GM11168 (cell line): ENCODE results near the gene EPHB6.

ENCODE experiments used
- in situ Hi-C: fragments of 300-500 bp; cut with MboI; formaldehyde crosslinking; loops from one replicate; pipeline ENCODE4 v1.12.0; 2022; ENCODE audit warnings: low sequenced_read_pairs; ENCODE audit not compliant: unreplicated experiment

The EPHB6 gene

GRCh38 chr7:142873871-142874270 is 19.0 kb downstream of the EPHB6 start:
- in situ Hi-C loops: loop anchor here (25.0 kb wide), 1 partner anchor 338 kb away; the partner anchor contains the start of gene TAS2R40

GRCh38 chr7:142874409-142874808 is 19.5 kb downstream of the EPHB6 start:
- in situ Hi-C loops: loop anchor here (25.0 kb wide), 1 partner anchor 338 kb away; the partner anchor contains the start of gene TAS2R40

DNA sequence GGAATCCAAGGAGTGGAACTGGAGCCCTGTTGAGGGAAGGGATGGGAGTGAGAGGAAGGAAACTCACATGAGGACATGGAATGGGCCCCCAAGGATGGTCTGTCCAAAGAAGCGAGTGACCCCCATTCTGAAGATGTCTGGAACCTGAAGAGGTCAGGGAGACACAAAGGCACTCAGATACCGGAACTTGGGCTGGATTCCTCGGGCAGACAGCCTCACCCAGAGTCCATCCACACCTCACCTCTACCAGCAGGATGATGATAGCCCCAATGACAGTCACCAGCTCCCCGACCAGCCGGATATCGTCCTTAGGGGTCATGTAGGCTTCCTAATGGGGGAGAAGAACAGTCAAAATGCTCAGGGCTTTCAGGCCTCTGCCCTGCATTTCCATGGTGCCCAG is 20.0 kb downstream of the EPHB6 start:
- in situ Hi-C loops: loop anchor here (25.0 kb wide), 1 partner anchor 337 kb away; the partner anchor contains the start of gene TAS2R40

DNA sequence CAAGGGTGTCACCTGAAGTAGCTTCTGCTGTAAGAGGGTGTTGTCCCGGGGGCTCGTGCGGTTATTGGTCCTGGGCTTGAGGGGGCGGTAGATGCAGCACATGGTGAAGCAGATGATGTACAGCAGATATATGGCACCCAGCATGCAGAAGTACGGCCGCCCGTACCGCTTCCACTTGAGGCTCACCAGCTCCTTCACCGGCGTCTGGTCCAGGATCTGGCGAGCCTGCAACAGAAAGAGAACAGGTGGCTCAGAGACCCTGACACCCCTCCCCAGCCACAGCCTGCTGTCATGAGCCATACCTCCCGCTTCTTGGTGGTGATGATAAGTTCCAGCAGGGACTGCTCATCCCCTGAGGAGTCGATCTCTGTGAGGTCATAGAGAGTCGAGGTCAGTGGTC is 20.6 kb downstream of the EPHB6 start:
- in situ Hi-C loops: no loop called here

DNA sequence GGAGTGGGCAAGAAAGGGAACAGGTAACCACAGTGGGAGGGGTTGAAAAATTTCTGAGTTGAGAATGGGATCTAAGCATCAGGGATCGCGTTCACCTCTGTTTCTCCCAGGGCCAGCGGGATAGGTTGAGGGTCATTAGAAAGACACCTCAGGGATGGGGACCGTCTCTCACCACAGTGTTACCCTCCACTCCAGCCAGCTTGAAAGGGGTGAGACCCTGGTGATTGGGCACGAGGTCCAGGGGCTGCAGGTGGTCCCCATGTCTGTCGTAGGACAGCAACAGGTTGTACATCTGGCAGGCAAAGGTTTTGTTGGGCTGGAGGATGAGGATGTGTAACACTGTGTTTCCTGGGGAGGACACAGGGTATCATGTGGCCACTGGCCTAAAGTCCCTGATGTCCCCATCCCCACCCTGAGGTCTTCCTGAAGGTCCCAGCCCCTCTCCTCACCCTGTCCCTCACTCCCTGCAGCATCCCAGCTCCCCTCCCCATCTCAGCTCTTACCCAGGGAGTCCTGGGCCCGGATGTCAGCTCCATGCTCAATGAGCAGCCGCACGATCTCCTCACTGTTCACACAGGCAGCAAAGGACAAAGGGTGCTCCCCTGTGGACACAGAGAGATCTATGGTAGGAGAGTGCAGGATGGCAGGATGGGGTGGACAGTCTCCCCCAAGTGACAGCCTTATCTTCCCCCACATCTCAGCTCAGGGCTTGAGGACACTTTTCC is 21.5 kb downstream of the EPHB6 start:
- in situ Hi-C loops: no loop called here

DNA sequence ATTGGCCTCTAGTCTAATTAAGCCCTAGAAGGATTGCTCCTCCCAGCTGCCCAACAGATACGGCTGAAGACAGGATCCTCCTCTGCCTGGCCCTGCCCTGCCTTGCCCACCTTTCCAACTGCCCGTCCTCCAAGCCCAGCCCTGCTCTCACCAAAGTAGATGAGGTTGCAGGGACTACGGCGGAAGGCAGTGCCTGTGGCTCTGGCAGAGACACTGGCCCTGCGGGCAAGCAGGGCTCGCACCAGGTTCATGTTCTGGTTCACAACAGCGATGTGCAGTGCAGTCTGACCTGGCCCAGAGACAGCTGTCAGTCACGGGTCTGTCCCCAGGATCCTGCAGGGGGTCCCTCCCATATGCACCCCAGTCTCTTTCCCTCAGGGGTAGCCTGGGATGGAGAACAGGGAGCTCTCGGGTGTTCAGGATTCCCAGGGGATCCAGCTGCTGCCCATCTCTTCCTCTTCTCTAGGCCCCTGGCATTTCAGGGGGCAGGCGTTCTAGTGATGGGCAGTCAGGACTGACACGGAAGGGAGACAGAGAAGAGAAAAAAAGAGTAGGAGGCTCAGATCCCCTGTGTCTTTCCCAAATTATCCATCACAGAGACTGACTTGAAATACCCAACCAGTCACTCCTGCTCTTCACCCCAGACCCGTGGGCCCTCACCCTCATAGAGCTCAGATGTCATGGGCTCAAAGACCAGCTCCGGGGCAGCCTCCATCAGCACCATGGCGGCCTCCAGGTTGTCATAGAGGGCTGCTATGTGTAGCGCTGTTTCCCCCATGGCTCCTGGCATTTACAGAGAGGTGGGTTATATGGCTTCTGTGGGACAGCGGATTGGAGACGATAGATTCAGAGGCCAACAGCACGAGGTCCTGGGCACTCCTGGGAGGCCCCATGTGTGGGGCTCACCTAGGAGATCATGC is 22.4 kb downstream of the EPHB6 start:
- in situ Hi-C loops: no loop called here

- in situ Hi-C loops: no loop called here
These were observed 23.4 kb downstream of the EPHB6 start for GRCh38 chr7:142878315-142878714.

GRCh38 chr7:142879060-142879459 is 24.2 kb downstream of the EPHB6 start:
- in situ Hi-C loops: no loop called here

- in situ Hi-C loops: no loop called here
These were observed 26.1 kb downstream of the EPHB6 start for GRCh38 chr7:142880876-142881505.

DNA sequence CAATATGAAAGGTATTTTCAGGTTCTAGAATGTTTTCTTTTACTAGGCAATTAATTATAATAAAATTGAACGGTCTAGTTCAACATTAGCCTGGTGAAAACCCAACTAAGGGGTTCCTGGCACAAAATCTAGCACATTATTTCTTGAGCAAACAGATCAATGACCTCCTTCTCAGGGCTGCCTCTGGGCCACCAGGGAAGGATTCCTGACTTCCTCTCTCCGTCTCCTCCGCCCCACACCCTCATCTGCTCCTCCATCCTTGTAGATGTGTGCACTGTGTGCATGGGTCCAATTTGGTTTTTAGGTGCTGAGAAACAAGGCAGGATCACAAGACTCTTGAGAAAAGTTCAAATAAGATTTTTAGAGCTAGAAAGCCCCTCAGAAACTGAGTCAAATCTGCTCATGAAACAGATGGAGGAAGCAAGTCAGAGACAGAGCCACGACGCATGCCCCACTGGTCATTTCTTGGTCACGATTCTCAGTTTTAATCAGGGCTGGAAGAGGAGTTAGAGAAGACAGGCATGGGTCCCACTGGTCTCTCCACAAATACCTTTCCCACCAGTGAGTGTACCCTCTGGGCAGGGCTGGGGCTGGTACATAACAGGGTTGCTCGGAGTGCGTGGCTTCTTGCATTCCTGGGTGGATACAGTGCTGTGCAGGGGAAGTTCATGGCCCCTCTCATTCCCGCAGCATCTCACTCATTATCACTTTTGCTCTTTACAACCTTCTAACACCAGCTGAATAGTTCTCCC is 26.9 kb downstream of the EPHB6 start:
- in situ Hi-C loops: no loop called here

GRCh38 chr7:142882338-142882678 is 27.4 kb downstream of the EPHB6 start:
- in situ Hi-C loops: no loop called here

DNA sequence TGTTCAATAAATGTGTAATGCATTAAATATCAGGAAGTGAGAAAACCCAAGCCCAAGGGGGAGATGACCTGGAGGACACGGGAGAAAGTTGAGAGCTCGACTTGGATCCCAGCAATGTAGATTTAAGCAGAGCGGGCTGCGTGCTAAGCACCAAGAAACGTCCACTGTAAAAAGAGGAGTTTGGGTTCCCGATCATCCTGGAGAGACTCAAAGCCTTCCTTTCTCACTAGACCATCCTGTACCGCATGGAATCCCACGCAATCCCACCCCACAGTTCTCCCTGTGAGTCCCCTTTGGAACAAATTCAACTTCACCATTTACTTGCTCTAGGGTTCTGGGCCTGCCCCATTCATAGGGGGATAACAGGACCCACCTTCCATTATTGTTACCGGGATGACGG is 28.3 kb downstream of the EPHB6 start:
- in situ Hi-C loops: no loop called here

GRCh38 chr7:142883571-142884285 is 28.9 kb downstream of the EPHB6 start:
- in situ Hi-C loops: no loop called here

GRCh38 chr7:142884286-142884640 is 29.4 kb downstream of the EPHB6 start:
- in situ Hi-C loops: no loop called here

DNA sequence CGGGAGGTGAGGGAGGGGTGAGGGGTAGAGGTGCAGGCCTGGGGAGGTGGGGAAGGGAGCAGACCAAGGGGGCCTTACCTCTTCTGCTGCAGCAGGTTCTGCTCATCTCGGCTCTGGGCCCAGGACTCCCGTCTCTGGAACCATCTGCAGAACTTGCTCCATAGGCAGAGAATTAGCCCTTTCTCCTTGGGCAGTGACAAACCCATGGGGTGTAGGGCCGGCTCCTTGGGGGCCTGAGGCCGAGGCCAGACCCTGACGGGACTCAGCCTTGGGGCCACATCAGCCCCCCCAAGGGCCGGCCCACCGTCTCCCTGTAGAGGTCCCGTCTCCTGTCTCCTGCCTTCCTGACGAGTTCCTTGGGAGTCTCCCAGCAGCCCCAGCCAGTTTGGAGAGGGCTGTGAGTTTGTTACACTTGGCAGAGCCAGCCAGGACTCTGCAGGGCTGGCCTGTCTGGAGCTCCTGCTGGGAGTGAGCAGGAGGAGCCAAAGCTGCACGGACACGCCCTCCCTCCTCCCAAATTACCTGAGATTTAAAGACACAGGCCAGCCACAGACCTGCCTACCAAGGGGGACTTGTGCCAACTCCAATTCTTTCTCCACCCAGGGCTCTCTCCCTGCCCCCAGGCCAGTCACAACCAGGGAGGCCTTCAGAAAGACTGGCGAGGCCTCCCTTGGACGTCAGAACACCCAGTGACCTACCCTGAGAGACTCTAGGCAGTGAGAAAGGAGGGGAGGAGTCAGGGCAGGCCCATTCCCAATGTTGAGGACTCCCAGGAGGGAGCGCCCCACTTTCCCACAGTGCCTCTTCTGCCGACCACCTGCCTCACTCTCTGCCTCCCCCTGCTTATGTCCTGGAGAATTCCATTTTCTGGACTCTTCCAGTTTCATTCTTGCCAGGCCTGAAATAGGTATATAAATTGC is 30.7 kb downstream of the EPHB6 start, which contains the start of gene TRPV6:
TRPV6 (minus strand) TSS at position 435 of the 920 bp plus-strand sequence.
- in situ Hi-C loops: no loop called here

- in situ Hi-C loops: no loop called here
These were observed 32.0 kb downstream of the EPHB6 start for GRCh38 chr7:142886866-142887265.

GRCh38 chr7:142887282-142888015 is 32.6 kb downstream of the EPHB6 start:
- in situ Hi-C loops: no loop called here

DNA sequence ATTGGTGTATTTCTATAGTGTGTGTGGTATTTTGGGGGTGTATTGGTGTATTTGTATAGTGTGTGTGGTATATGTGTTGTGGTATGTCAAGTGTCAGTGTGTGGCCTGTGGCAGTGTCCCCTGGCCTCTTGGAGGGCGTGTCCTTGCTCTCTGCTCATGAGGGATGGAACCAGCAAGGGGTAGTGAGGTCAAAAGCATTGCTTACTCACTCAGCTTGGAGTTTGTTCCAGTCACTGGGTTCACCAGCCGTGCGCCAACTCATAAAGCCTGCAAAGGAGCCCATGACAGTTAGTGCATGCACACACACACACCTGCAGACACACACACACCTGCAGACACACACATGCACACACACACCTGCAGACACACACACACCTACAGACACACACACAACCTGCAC is 34.9 kb downstream of the EPHB6 start:
- in situ Hi-C loops: no loop called here
